ENCODE data around the gene AK5.

Gene AK5

DNA sequence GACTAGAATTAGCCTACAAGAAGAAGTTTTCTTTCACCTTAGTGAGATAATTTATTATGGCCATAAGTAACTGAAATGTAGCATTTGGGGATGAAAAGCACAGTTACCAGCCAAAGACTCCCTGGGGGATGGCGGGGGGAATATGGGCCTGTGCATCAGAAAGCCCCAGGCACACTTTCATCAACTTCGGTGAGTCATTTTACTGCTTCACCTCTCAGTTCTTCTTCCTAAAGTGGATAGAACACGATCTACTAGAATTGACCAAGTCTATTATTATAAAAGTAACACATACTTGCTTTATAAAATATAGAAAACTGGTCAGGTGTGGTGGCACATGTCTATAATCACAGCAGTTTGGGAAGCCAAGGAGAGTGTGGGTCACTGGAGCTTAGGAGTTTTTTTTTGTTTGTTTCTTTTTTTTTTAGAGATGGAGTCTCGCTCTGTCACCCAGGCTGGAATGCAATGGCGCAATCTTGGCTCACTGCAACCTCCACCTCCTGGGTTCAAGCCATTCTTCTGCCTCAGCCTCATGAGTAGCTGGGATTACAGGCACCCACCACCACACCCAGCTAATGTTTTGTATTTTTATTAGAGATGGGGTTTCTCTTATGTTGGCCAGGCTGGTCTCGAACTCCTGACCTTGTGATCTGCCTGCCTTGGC lies 258.8 kb downstream of the AK5 start:
- no peaks in the 10 kb centered on the region for H3K27me3 Mint-ChIP-seq (ENCODE audit: low read depth)
- no peaks in the 10 kb centered on the region for H3K9me3 Mint-ChIP-seq
- no peaks in the 10 kb centered on the region for H3K36me3 Mint-ChIP-seq (ENCODE audit: low read depth)
- no peaks in the 10 kb centered on the region for H3K4me1 Mint-ChIP-seq (ENCODE audit: low read depth)
- no peak overlapping the region for H3K27ac Mint-ChIP-seq
- H3K4me3 Mint-ChIP-seq: no peak overlapping the region
- DNase-seq (ENCODE audit: low spot score): no peak

GRCh38 chr1:77541162-77541545 lies 259.3 kb downstream of the AK5 start:
- DNase-seq (ENCODE audit: low spot score): no peak
- no peak overlapping the region for H3K4me3 Mint-ChIP-seq
- no peak overlapping the region for H3K27ac Mint-ChIP-seq
- H3K27me3 Mint-ChIP-seq (ENCODE audit: low read depth): no peaks in the 10 kb centered on the region
- no peaks in the 10 kb centered on the region for H3K36me3 Mint-ChIP-seq (ENCODE audit: low read depth)
- H3K9me3 Mint-ChIP-seq: no peaks in the 10 kb centered on the region
- no peaks in the 10 kb centered on the region for H3K4me1 Mint-ChIP-seq (ENCODE audit: low read depth)

- H3K9me3 Mint-ChIP-seq: no peaks in the 10 kb centered on the region
- no peak for DNase-seq (ENCODE audit: low spot score)
Observed at GRCh38 chr1:77542813-77543420, 261.1 kb downstream of the AK5 start.

GRCh38 chr1:77543822-77544448 lies 262.1 kb downstream of the AK5 start:
- H3K4me3 Mint-ChIP-seq: no peak overlapping the region
- no peak for DNase-seq (ENCODE audit: low spot score)
- H3K4me1 Mint-ChIP-seq (ENCODE audit: low read depth): no peaks in the 10 kb centered on the region
- no peaks in the 10 kb centered on the region for H3K9me3 Mint-ChIP-seq
- no peak overlapping the region for H3K27ac Mint-ChIP-seq
- H3K27me3 Mint-ChIP-seq (ENCODE audit: low read depth): no peaks in the 10 kb centered on the region
- H3K36me3 Mint-ChIP-seq (ENCODE audit: low read depth): no peaks in the 10 kb centered on the region

More at GRCh38 chr1:77542813-77543420, 261.1 kb downstream of the AK5 start:
- Mint-ChIP-seq H3K4me1 (ENCODE audit: low read depth) (no peaks in the 10 kb centered on the region), H3K27me3 (ENCODE audit: low read depth) (no peaks in the 10 kb centered on the region), H3K4me3 (no peak overlapping the region), H3K27ac (no peak overlapping the region), H3K36me3 (ENCODE audit: low read depth) (no peaks in the 10 kb centered on the region)

GRCh38 chr1:77544845-77545244 lies 263.0 kb downstream of the AK5 start:
- H3K4me1 Mint-ChIP-seq (ENCODE audit: low read depth): no peaks in the 10 kb centered on the region
- no peaks in the 10 kb centered on the region for H3K36me3 Mint-ChIP-seq (ENCODE audit: low read depth)
- H3K27me3 Mint-ChIP-seq (ENCODE audit: low read depth): peaks cover 2% of the 10 kb centered on the region
- no peaks in the 10 kb centered on the region for H3K9me3 Mint-ChIP-seq
- no peak overlapping the region for H3K27ac Mint-ChIP-seq
- no peak for DNase-seq (ENCODE audit: low spot score)
- H3K4me3 Mint-ChIP-seq: no peak overlapping the region

DNA sequence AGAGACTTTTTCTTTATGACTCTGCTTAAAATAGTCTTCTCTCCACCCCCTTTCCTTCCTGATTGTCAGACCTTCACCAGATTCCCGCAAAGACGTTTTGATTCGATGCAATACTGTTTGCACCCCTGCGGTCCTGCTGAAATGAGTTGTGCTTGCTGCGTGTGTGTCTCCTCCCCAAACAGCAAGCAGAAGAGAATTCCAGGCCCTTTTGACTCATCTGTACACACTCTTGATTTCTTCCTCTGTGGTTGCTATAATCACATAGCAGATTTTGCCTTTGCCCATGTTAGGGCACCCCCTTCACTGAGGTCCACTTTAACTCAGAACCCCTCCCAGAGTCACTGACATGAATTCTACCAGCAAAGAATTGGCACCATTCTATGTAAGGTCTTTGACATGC lies 264.2 kb downstream of the AK5 start:
- no peak overlapping the region for H3K27ac Mint-ChIP-seq
- H3K27me3 Mint-ChIP-seq (ENCODE audit: low read depth): peaks cover 2% of the 10 kb centered on the region
- no peaks in the 10 kb centered on the region for H3K36me3 Mint-ChIP-seq (ENCODE audit: low read depth)
- DNase-seq (ENCODE audit: low spot score): no peak
- H3K9me3 Mint-ChIP-seq: no peaks in the 10 kb centered on the region
- H3K4me3 Mint-ChIP-seq: no peak overlapping the region
- no peaks in the 10 kb centered on the region for H3K4me1 Mint-ChIP-seq (ENCODE audit: low read depth)

- Mint-ChIP-seq H3K27me3 (ENCODE audit: low read depth) (peaks cover 2% of the 10 kb centered on the region), H3K4me1 (ENCODE audit: low read depth) (no peaks in the 10 kb centered on the region), H3K9me3 (no peaks in the 10 kb centered on the region), H3K4me3 (no peak overlapping the region), H3K27ac (no peak overlapping the region), H3K36me3 (ENCODE audit: low read depth) (no peaks in the 10 kb centered on the region)
- DNase-seq (ENCODE audit: low spot score): no peak
Observed at GRCh38 chr1:77546890-77547289, 265.1 kb downstream of the AK5 start.

- Mint-ChIP-seq H3K27me3 (ENCODE audit: low read depth) (peaks cover 2% of the 10 kb centered on the region), H3K9me3 (no peaks in the 10 kb centered on the region), H3K36me3 (ENCODE audit: low read depth) (no peaks in the 10 kb centered on the region), H3K27ac (no peak overlapping the region), H3K4me3 (no peak overlapping the region), H3K4me1 (ENCODE audit: low read depth) (no peaks in the 10 kb centered on the region)
- no peak for DNase-seq (ENCODE audit: low spot score)
Observed at GRCh38 chr1:77548285-77548684, 266.5 kb downstream of the AK5 start.

- no peak for DNase-seq (ENCODE audit: low spot score)
- Mint-ChIP-seq H3K9me3 (no peaks in the 10 kb centered on the region), H3K27ac (no peak overlapping the region), H3K4me3 (no peak overlapping the region), H3K27me3 (ENCODE audit: low read depth) (peaks cover 2% of the 10 kb centered on the region), H3K4me1 (ENCODE audit: low read depth) (no peaks in the 10 kb centered on the region), H3K36me3 (ENCODE audit: low read depth) (no peaks in the 10 kb centered on the region)
Observed at GRCh38 chr1:77550135-77550534, 268.3 kb downstream of the AK5 start.

DNA sequence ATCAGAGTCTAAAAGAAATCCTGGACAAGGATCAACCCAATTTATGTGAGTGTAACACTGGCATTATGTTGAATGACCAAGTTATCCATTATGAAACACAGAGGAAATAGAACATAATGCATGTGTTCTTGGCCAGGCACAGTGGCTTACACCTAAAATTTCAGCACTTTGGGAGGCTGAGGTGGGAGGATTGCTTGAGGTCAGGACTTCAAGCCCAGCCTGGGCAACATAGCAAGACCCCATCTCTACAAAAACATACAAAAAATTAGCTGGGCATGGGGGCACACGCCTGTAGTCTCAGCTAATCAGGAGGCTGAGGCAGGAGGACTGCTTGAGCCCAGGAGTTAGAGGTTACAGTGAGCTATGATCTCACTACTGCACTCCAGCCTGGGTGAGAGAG lies 270.8 kb downstream of the AK5 start:
- Mint-ChIP-seq H3K27me3 (ENCODE audit: low read depth) (peaks cover 2% of the 10 kb centered on the region), H3K4me3 (no peak overlapping the region), H3K4me1 (ENCODE audit: low read depth) (peaks cover 4% of the 10 kb centered on the region), H3K36me3 (ENCODE audit: low read depth) (no peaks in the 10 kb centered on the region), H3K9me3 (no peaks in the 10 kb centered on the region), H3K27ac (no peak overlapping the region)
- DNase-seq (ENCODE audit: low spot score): no peak

- no peak for DNase-seq (ENCODE audit: low spot score)
- Mint-ChIP-seq H3K27ac (no peak overlapping the region), H3K4me1 (ENCODE audit: low read depth) (peaks cover 4% of the 10 kb centered on the region), H3K27me3 (ENCODE audit: low read depth) (peaks cover 2% of the 10 kb centered on the region), H3K4me3 (no peak overlapping the region), H3K9me3 (no peaks in the 10 kb centered on the region), H3K36me3 (ENCODE audit: low read depth) (no peaks in the 10 kb centered on the region)
Observed at GRCh38 chr1:77553568-77554291, 271.9 kb downstream of the AK5 start.

DNA sequence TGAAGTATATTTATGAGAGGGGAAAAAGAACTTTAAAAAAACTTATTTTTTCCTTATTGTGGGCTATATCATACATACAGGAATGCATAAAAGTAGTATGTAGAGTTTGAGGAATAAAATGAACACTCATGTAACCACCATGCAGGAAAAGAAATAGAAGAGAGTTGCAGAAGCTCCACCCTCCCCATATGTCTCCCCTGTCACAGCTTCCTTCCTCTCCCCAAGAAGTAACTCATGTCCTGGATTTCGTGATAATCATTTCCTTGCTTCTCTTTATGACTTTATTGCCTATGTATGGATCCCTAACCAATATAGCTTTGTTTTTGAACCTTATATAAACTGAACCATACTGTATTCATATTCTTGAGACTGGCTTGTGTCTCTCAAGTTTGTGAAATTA lies 274.2 kb downstream of the AK5 start:
- H3K36me3 Mint-ChIP-seq (ENCODE audit: low read depth): peaks cover 2% of the 10 kb centered on the region
- no peak overlapping the region for H3K4me3 Mint-ChIP-seq
- no peaks in the 10 kb centered on the region for H3K27me3 Mint-ChIP-seq (ENCODE audit: low read depth)
- H3K9me3 Mint-ChIP-seq: no peaks in the 10 kb centered on the region
- H3K4me1 Mint-ChIP-seq (ENCODE audit: low read depth): peaks cover 4% of the 10 kb centered on the region
- H3K27ac Mint-ChIP-seq: no peak overlapping the region
- DNase-seq (ENCODE audit: low spot score): no peak

DNA sequence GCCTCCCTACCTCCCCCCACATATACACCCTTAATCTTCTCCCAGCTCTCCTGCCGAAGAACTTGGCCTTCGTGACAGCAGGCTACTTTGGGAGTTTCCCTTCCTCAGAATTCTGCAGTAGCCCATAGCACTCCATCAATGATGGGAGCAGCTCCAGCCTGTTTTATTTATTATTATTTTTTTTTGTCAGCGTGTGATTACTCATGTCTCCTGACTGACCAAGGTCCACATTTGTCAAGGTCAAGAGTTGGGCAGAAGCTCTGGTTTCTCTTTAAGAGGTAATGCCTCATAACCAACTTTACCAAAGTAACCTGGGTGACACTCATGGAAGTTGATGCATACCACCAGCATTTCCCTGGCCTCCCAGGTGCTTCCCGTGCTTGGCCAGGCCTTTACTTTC lies 275.2 kb downstream of the AK5 start:
- Mint-ChIP-seq H3K27ac (no peak overlapping the region), H3K27me3 (ENCODE audit: low read depth) (no peaks in the 10 kb centered on the region), H3K4me1 (ENCODE audit: low read depth) (peaks cover 4% of the 10 kb centered on the region), H3K4me3 (no peak overlapping the region), H3K36me3 (ENCODE audit: low read depth) (peaks cover 6% of the 10 kb centered on the region), H3K9me3 (no peaks in the 10 kb centered on the region)
- DNase-seq (ENCODE audit: low spot score): no peak

- Mint-ChIP-seq H3K4me1 (ENCODE audit: low read depth) (peaks cover 4% of the 10 kb centered on the region), H3K27ac (no peak overlapping the region), H3K9me3 (no peaks in the 10 kb centered on the region), H3K27me3 (ENCODE audit: low read depth) (no peaks in the 10 kb centered on the region), H3K4me3 (no peak overlapping the region), H3K36me3 (ENCODE audit: low read depth) (peaks cover 6% of the 10 kb centered on the region)
- DNase-seq (ENCODE audit: low spot score): no peak
Observed at GRCh38 chr1:77558591-77559164, 276.9 kb downstream of the AK5 start.
